Adrenal gland (tissue), 12 donors: ENCODE measurements around the gene ACER1. TPM values are rescaled to one million over a fixed set of nuclear protein-coding genes. Genes with fewer than 3 reads are reported as not detected.

ENCODE experiments used
- DNase-seq, 7 donors: peaks; one replicate each; pipeline ENCODE4 v3.0.0-alpha.2; 2019 to 2020
- H3K27ac ChIP-seq, 5 donors: fragments of 200-600 bp; sonication (generic) in 4 of 5; 1 replicate in 3 of 5; 2 replicates in 2 of 5; pipeline versions ENCODE4 v1.5.1 to v1.8.0; 2016 to 2020; ENCODE audit warnings: mild to moderate bottlenecking in 1 of 5
- H3K27me3 ChIP-seq: fragments of 200-600 bp; 2 replicates; pipeline ENCODE4 v1.8.0; 2021
- H3K36me3 ChIP-seq, 2 donors: fragments of 200-600 bp; replicated peaks in 1 of 2; 1 replicate in 1 of 2; 2 replicates in 1 of 2; pipeline versions ENCODE4 v1.5.1 to v1.8.0; 2018 to 2022
- H3K4me1 ChIP-seq, 2 donors: fragments of 200-600 bp; replicated peaks in 1 of 2; 1 replicate in 1 of 2; 2 replicates in 1 of 2; pipeline versions ENCODE4 v1.5.1 to v1.8.0; 2018 to 2021
- H3K4me3 ChIP-seq, 4 donors: fragments of 200-600 bp; sonication (generic) in 3 of 4; one replicate each; pipeline ENCODE4 v1.5.1; 2016 to 2018
- H3K9me3 ChIP-seq, 3 donors: fragments of 200-600 bp; sonication (generic) in 1 of 3; replicated peaks in 1 of 3; 1 replicate in 2 of 3; 2 replicates in 1 of 3; pipeline versions ENCODE4 v1.5.1 to v1.8.0; 2016 to 2021
- CTCF ChIP-seq, 6 experiments: fragments of 450-650 bp in 4 of 6; fragments of 200-600 bp in 2 of 6; sonication (generic) in 1 of 6; IDR thresholded peaks; 1 replicate in 5 of 6; 2 replicates in 1 of 6; pipeline versions ENCODE4 v1.5.1 to v1.8.0; 2016 to 2021; ENCODE audit warnings: antibody characterized with exemption in 6 of 6, mild to moderate bottlenecking in 2 of 6, moderate library complexity in 1 of 6
- POLR2A ChIP-seq, 2 donors: fragments of 450-650 bp; IDR thresholded peaks; one replicate each; pipeline ENCODE4 v1.6.1; 2017; ENCODE audit warnings: antibody characterized with exemption in 2 of 2, mild to moderate bottlenecking in 2 of 2, moderate library complexity in 1 of 2
- WGBS, 4 donors: extraction: QIAGEN DNeasy Blood & Tissue Kit in 2 of 4; methylation state at CpG; one replicate each; pipeline versions ENCODE4 v1.1.5 to v1.1.7; 2013 to 2017; 5-methylcytosine and 5-hydroxymethylcytosine counted together
- intact Hi-C, 2 donors: fragments of 100-400 bp; cut with DNase I; formaldehyde crosslinking; loops; one replicate each; pipeline versions ENCODE4 v1.14.1 to v1.15.0; 2022 to 2023
- polyA plus RNA-seq, 3 donors: library from polyadenylated mRNA; stranded (reverse); fragments of 200-250 nt in 2 of 3; fragments of 350-450 nt in 1 of 3; fragmentation: Illumina TruSeq in 1 of 3; extraction: RNeasy Lipid Tissue Mini Kit (QIAGEN cat#74804) in 1 of 3; gene quantifications; one replicate each; pipeline ENCODE4 v1.2.3, GENCODE V29; 2013 to 2014
- total RNA-seq, 9 donors: library from RNA; depleted of rRNA in 4 of 9; stranded (reverse); fragments of >200 nt in 4 of 9; fragments of 120-200 nt in 1 of 9; fragmentation: NEBNext Ultra II Directional in 1 of 9; extraction: Animal tissue kit (Norgen Biotek cat#: 25700) in 1 of 9; gene quantifications; one replicate each; pipeline versions ENCODE4 v1.1.0 to v1.2.4, GENCODE V29; 2013 to 2023
- donor health status: healthy with polysubstance abuse.
- donor health status: Bipolar disorder and iron deficiency.
- donor health status: DM: yes; HTN: yes; CAD: no.
- donor health status: DM: no; HTN: no; CAD: no.
- donor health status: DM: no; HTN: no; CAD: no.
- donor health status: DM: yes; HTN: yes; CAD: no.

Gene ACER1
- total and polyA plus RNA-seq, 12 donors: 0.11 to 0.16 TPM; not detected in 10

GRCh38 chr19:6262519-6262918 lies 70.9 kb downstream of the ACER1 start:
- Histone ChIP-seq H3K9me3 (no peaks in the 10 kb centered on the region), H3K4me3 (no peak overlapping the region), H3K4me1 (no peaks in the 10 kb centered on the region), H3K36me3 (peaks cover 0 to 36% of the 10 kb centered on the region in 2 donors), H3K27ac (no peak overlapping the region), H3K27me3 (no peaks in the 10 kb centered on the region)
- no peak for DNase-seq
- 82 to 95% (median 93%) methylated on average over 11 of the region's 11 CpGs for WGBS, 4 donors
- intact Hi-C loops: no loop called here
- no peak for TF ChIP-seq CTCF (IDR thresholded peaks at IDR 0.05)
- TF ChIP-seq POLR2A (IDR thresholded peaks at IDR 0.05): no peak

- Histone ChIP-seq H3K36me3 (peaks cover 0 to 30% of the 10 kb centered on the region in 2 donors), H3K4me1 (no peaks in the 10 kb centered on the region)
- TF ChIP-seq CTCF (IDR thresholded peaks at IDR 0.05) (no peak), POLR2A (IDR thresholded peaks at IDR 0.05) (no peak)
These were observed 71.5 kb downstream of the ACER1 start for GRCh38 chr19:6261883-6262282.

GRCh38 chr19:6260912-6261650 lies 72.3 kb downstream of the ACER1 start:
- H3K27me3 ChIP-seq: no peaks in the 10 kb centered on the region
- no peaks in the 10 kb centered on the region for H3K9me3 ChIP-seq
- no peak overlapping the region for H3K4me3 ChIP-seq
- peaks cover 0 to 27% of the 10 kb centered on the region in 2 donors for H3K36me3 ChIP-seq
- peak in 3 of 7 donors; percentile 33 to 50 (median 39) for DNase-seq
- WGBS, 4 donors: 72 to 83% (median 79%) methylated on average over 5 to 30 of the region's 30 CpGs
- TF ChIP-seq CTCF (IDR thresholded peaks at IDR 0.05) (peak; percentile 12 to 50 (median 40)), POLR2A (IDR thresholded peaks at IDR 0.05) (no peak)
- intact Hi-C loops: no loop called here
- peak overlapping the region in 2 of 5 donors; percentile 17 to 63 for H3K27ac ChIP-seq
- no peaks in the 10 kb centered on the region for H3K4me1 ChIP-seq

More at GRCh38 chr19:6261883-6262282, 71.5 kb downstream of the ACER1 start:
- Histone ChIP-seq H3K4me3 (no peak overlapping the region), H3K9me3 (no peaks in the 10 kb centered on the region), H3K27ac (peak overlapping the region in 1 of 5 donors; percentile 39), H3K27me3 (no peaks in the 10 kb centered on the region)
- 71 to 81% (median 76%) methylated on average over 9 to 15 of the region's 15 CpGs for WGBS, 4 donors
- DNase-seq: no peak
- intact Hi-C loops: no loop called here

GRCh38 chr19:6260376-6260775 lies 73.0 kb downstream of the ACER1 start:
- 90 to 95% (median 93%) methylated on average over 6 to 9 of the region's 9 CpGs for WGBS, 4 donors
- Histone ChIP-seq H3K4me1 (no peaks in the 10 kb centered on the region), H3K36me3 (peaks cover 0 to 27% of the 10 kb centered on the region in 2 donors), H3K9me3 (no peaks in the 10 kb centered on the region), H3K27me3 (no peaks in the 10 kb centered on the region), H3K4me3 (no peak overlapping the region), H3K27ac (no peak overlapping the region)
- DNase-seq: no peak
- TF ChIP-seq POLR2A (IDR thresholded peaks at IDR 0.05) (no peak), CTCF (IDR thresholded peaks at IDR 0.05) (no peak)
- intact Hi-C loops: no loop called here
